Hypothalamus (tissue), 51 donors: Measurements from ENCODE around the gene AP2B1.

Experiments
- DNase-seq, 51 donors: peaks; one replicate each; lab custom pipeline; 2025; lab: John Stamatoyannopoulos, UW

Gene AP2B1

GRCh38 chr17:35618628-35619027 is 31.5 kb downstream of the AP2B1 start:
- DNase-seq: no peak

- DNase-seq: no peak
Observed at GRCh38 chr17:35621768-35622167, 34.6 kb downstream of the AP2B1 start.

- DNase-seq: no peak
Observed at GRCh38 chr17:35627417-35627816, 40.3 kb downstream of the AP2B1 start.

- DNase-seq: no peak
Observed at GRCh38 chr17:35630530-35631148, 43.5 kb downstream of the AP2B1 start.

GRCh38 chr17:35641032-35641431 is 53.9 kb downstream of the AP2B1 start:
- no peak for DNase-seq

- no peak for DNase-seq
Observed at GRCh38 chr17:35645923-35646322, 58.8 kb downstream of the AP2B1 start.

- DNase-seq: no peak
Observed at GRCh38 chr17:35651467-35651866, 64.3 kb downstream of the AP2B1 start.

- no peak for DNase-seq
Observed at GRCh38 chr17:35653619-35654361, 66.7 kb downstream of the AP2B1 start.

- DNase-seq: no peak
Observed at GRCh38 chr17:35655303-35655702, 68.2 kb downstream of the AP2B1 start.

- no peak for DNase-seq
Observed at GRCh38 chr17:35660902-35661301, 73.8 kb downstream of the AP2B1 start.

GRCh38 chr17:35664685-35665084 is 77.6 kb downstream of the AP2B1 start:
- DNase-seq: no peak

GRCh38 chr17:35665662-35666061 is 78.5 kb downstream of the AP2B1 start:
- no peak for DNase-seq

GRCh38 chr17:35666070-35666469 is 78.9 kb downstream of the AP2B1 start:
- no peak for DNase-seq

GRCh38 chr17:35666967-35667532 is 79.9 kb downstream of the AP2B1 start:
- DNase-seq: no peak

- DNase-seq: no peak
Observed at GRCh38 chr17:35668802-35669201, 81.7 kb downstream of the AP2B1 start.

GRCh38 chr17:35674552-35674951 is 87.4 kb downstream of the AP2B1 start:
- DNase-seq: no peak

GRCh38 chr17:35676441-35676840 is 89.3 kb downstream of the AP2B1 start:
- DNase-seq: no peak

GRCh38 chr17:35679007-35679682 is 92.0 kb downstream of the AP2B1 start:
- no peak for DNase-seq

- DNase-seq: no peak
Observed at GRCh38 chr17:35683591-35683990, 96.5 kb downstream of the AP2B1 start.

- DNase-seq: no peak
Observed at GRCh38 chr17:35684055-35684802, 97.1 kb downstream of the AP2B1 start.
